Kidney epithelial cell (primary cell): ENCODE data around the gene OBSCN. TPM values are rescaled to one million over a fixed set of nuclear protein-coding genes. Genes with fewer than 3 reads are reported as not detected.
"Not testable (repeated sequence)": the region's sequence is repeated elsewhere in the genome, so short reads cannot be mapped to it uniquely, and the experiment has no call there.

ENCODE experiments used
- DNase-seq: peaks from one replicate; pipeline ENCODE4 v3.0.0-alpha.2; 2010; ENCODE audit warnings: low read depth
- H3K27me3 ChIP-seq: 2 replicates; pipeline ENCODE4 v1.6.0; 2011; ENCODE audit warnings: low read length; ENCODE audit not compliant: control insufficient read depth, insufficient read depth
- H3K36me3 ChIP-seq: 2 replicates; pipeline ENCODE4 v1.5.1; 2011; ENCODE audit warnings: low read length; ENCODE audit not compliant: control insufficient read depth, insufficient read depth
- H3K4me3 ChIP-seq: 2 replicates; pipeline ENCODE4 v1.5.1; 2011; ENCODE audit warnings: low read depth, mild to moderate bottlenecking, control low read depth, low read length
- CTCF ChIP-seq: IDR thresholded peaks from 2 replicates; pipeline ENCODE4 v1.5.1; 2011; ENCODE audit warnings: mild to moderate bottlenecking, moderate library complexity, low read length, control low read depth, inconsistent platforms; ENCODE audit not compliant: insufficient read depth, poor library complexity, severe bottlenecking
- total RNA-seq: library from RNA; depleted of rRNA; stranded (reverse); fragments of >200 nt; gene quantifications from 2 replicates; pipeline ENCODE4 v1.2.3, GENCODE V29; 2015

Gene OBSCN
- total RNA-seq, 1 donor from 2014 or later: 13.5 TPM

GRCh38 chr1:228180271-228180958, 27.4 kb upstream of the OBSCN start:
- no peak overlapping the region for H3K4me3 ChIP-seq
- TF ChIP-seq CTCF: peak; percentile 8
- DNase-seq: no peak
- no peaks in the 10 kb centered on the region for H3K36me3 ChIP-seq
- H3K27me3 ChIP-seq: no peaks in the 10 kb centered on the region

GRCh38 chr1:228180959-228181644, 26.7 kb upstream of the OBSCN start:
- no peaks in the 10 kb centered on the region for H3K27me3 ChIP-seq
- no peak for DNase-seq
- no peak for TF ChIP-seq CTCF
- H3K4me3 ChIP-seq: no peak overlapping the region
- H3K36me3 ChIP-seq: no peaks in the 10 kb centered on the region

GRCh38 chr1:228181645-228182034, 26.2 kb upstream of the OBSCN start:
- TF ChIP-seq CTCF: no peak
- Histone ChIP-seq H3K27me3 (no peaks in the 10 kb centered on the region), H3K4me3 (no peak overlapping the region), H3K36me3 (no peaks in the 10 kb centered on the region)
- DNase-seq: no peak

- Histone ChIP-seq H3K36me3 (no peaks in the 10 kb centered on the region), H3K27me3 (no peaks in the 10 kb centered on the region), H3K4me3 (no peak overlapping the region)
- DNase-seq: no peak
- no peak for TF ChIP-seq CTCF
Measured at GRCh38 chr1:228182296-228183030, 25.4 kb upstream of the OBSCN start.

GRCh38 chr1:228184152-228184551, 23.7 kb upstream of the OBSCN start:
- Histone ChIP-seq H3K27me3 (no peaks in the 10 kb centered on the region), H3K36me3 (no peaks in the 10 kb centered on the region), H3K4me3 (no peak overlapping the region)
- no peak for DNase-seq
- no peak for TF ChIP-seq CTCF

- DNase-seq: no peak
Measured at GRCh38 chr1:228185641-228185965, 22.2 kb upstream of the OBSCN start.

GRCh38 chr1:228188249-228188648, 19.6 kb upstream of the OBSCN start:
- DNase-seq, H3K36me3 ChIP-seq, H3K4me3 ChIP-seq, H3K27me3 ChIP-seq: not testable (repeated sequence)

More at GRCh38 chr1:228185641-228185965, 22.2 kb upstream of the OBSCN start:
- no peak overlapping the region for H3K4me3 ChIP-seq
- no peak for TF ChIP-seq CTCF
- H3K36me3 ChIP-seq: no peaks in the 10 kb centered on the region
- H3K27me3 ChIP-seq: no peaks in the 10 kb centered on the region
